ENCODE data around the gene ZNF662. TPM values are rescaled to one million over a fixed set of nuclear protein-coding genes. Genes with fewer than 3 reads are reported as not detected.
A peak's percentile ranks its signal among the peaks of the same experiment; 100 is the strongest.
"Not testable (repeated sequence)": the region's sequence is repeated elsewhere in the genome, so short reads cannot be mapped to it uniquely, and the experiment has no call there.

Gene ZNF662
- total RNA-seq, 1 experiment from 2014 or later = not detected

DNA sequence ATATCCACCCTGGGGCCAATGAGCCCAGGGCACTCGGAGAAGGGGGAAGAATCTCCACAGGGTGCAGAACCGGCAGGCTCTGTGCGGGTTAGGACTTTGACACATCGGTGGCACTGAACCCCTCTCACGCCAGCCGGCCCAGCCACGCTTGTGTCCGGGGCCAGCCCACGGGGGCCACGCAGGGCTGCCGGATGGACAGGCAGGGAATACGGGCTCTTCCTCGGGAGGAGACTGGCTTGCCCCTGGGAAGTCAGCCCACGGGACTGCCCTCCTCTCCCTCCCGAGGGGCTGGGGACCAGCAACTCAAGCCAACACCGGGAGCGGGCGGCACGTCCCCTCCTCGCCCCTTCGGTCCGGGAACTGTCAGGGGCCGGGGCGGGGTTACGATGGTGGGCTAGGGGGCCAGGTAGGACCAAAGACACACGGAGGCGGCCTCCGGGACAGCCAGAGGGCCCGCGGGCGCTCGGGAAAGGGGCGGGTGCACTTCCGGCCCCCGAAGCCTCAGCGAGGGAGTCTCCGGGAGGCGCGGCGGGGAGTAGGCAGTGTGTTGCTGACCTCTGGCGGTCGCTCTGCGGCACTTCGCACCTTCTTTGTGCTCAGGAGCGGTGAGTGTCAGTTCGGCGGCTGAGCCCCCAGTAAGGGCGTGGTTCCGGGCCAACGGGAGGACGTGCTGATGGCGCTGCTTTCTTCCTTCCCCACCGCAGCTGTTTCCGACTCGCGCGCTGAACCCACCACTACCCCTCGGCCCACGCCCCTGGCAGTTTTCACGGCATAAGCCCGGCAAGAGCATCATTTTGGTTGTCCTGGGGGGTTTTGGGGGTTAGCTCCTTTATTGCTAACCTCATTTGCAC, 25.1 kb upstream of the ZNF662 start:
- H3K36me3 ChIP-seq (ENCODE audit: insufficient read depth, low read length) = no peaks in the 10 kb centered on the region
- no peaks in the 10 kb centered on the region for H3K9me3 ChIP-seq (ENCODE audit: low read length)
- H3K79me2 ChIP-seq (ENCODE audit: low read length) = no peaks in the 10 kb centered on the region
- H3K27me3 ChIP-seq (ENCODE audit: low read length) = no peaks in the 10 kb centered on the region
- H3K4me3 ChIP-seq (ENCODE audit: low read length) = peak overlapping the region; percentile 68
- H3K27ac ChIP-seq (ENCODE audit: low read length) = no peak overlapping the region
- peak; percentile 96 for DNase-seq
- H4K20me1 ChIP-seq (ENCODE audit: insufficient read depth, low read depth, low read length) = no peaks in the 10 kb centered on the region
- H3K9ac ChIP-seq (ENCODE audit: low read length) = peak overlapping the region; percentile 79
- H3K4me1 ChIP-seq (ENCODE audit: low read length) = peaks cover 13% of the 10 kb centered on the region
- H2AFZ ChIP-seq (ENCODE audit: low read length) = peak overlapping the region; percentile 91
- H3K4me2 ChIP-seq (ENCODE audit: low read depth, low read length, poor library complexity, severe bottlenecking) = peak overlapping the region; percentile 86
- H3K9me2 ChIP-seq (replicated peaks; ENCODE audit: insufficient read depth, low read length) = no peaks in the 10 kb centered on the region

DNA sequence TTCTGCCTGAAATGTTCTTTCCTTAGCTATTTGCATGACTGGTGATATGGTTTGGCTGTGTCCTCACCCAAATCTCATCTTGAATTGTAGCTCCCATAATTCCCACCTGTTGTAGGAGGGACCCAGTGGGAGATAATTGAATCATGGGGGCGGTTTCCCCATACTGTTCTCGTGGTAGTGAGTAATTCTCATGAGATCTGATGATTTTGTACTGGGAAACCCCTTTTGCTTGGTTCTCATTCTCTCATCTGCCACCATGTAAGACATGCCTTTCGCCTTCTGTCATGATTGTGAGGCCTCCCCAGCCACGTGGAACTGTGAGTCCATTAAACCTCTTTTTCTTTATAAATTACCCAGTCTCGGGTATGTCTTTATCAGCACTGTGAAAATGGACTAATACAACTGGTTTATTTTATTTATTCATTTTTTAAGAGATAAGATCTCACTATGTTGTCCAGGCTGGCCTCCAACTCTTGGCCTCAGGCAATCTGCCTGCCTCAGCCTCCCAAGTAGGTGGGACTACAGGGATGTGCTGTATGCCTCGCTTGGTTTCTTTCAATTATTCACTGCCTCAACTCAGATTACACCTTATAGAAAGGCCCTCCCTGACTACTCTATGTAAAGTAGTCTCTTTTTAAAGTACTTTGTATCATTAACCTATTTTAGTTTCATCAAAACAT, 22.6 kb upstream of the ZNF662 start:
- H3K79me2 ChIP-seq (ENCODE audit: low read length); H3K4me2 ChIP-seq (ENCODE audit: low read depth, low read length, poor library complexity, severe bottlenecking); H4K20me1 ChIP-seq (ENCODE audit: insufficient read depth, low read depth, low read length); H3K36me3 ChIP-seq (ENCODE audit: insufficient read depth, low read length); H2AFZ ChIP-seq (ENCODE audit: low read length); H3K9ac ChIP-seq (ENCODE audit: low read length); H3K4me3 ChIP-seq (ENCODE audit: low read length); H3K9me3 ChIP-seq (ENCODE audit: low read length); H3K27me3 ChIP-seq (ENCODE audit: low read length); H3K27ac ChIP-seq (ENCODE audit: low read length); DNase-seq; H3K9me2 ChIP-seq (replicated peaks; ENCODE audit: insufficient read depth, low read length): not testable (repeated sequence)
- peaks cover 13% of the 10 kb centered on the region for H3K4me1 ChIP-seq (ENCODE audit: low read length)

DNA sequence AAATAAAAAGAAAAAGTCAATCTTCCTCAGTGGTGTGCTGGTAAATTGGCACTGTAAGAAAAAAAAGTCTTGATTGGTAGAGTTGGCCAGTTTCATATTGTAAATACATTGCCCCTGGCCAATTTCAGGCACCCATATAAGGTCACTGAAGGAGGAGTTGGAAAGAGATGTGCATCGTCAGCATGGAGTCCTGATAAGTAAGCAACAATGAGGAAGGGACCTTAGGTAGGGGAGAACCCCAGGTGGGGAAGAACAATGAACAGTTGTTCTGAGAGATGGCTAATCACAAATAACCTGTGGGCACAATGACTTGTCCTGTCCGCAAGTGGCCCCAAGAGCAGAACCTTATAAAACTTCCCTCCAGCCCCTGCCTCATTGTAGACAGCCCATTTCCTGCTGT, 21.6 kb upstream of the ZNF662 start:
- no peaks in the 10 kb centered on the region for H3K79me2 ChIP-seq (ENCODE audit: low read length)
- no peaks in the 10 kb centered on the region for H3K9me2 ChIP-seq (replicated peaks; ENCODE audit: insufficient read depth, low read length)
- H3K9ac ChIP-seq (ENCODE audit: low read length) = no peak overlapping the region
- no peak overlapping the region for H3K4me2 ChIP-seq (ENCODE audit: low read depth, low read length, poor library complexity, severe bottlenecking)
- H3K27ac ChIP-seq (ENCODE audit: low read length) = no peak overlapping the region
- peaks cover 13% of the 10 kb centered on the region for H3K4me1 ChIP-seq (ENCODE audit: low read length)
- H3K9me3 ChIP-seq (ENCODE audit: low read length) = no peaks in the 10 kb centered on the region
- no peaks in the 10 kb centered on the region for H4K20me1 ChIP-seq (ENCODE audit: insufficient read depth, low read depth, low read length)
- DNase-seq = peak; percentile 39
- H3K4me3 ChIP-seq (ENCODE audit: low read length) = no peak overlapping the region
- H2AFZ ChIP-seq (ENCODE audit: low read length) = no peak overlapping the region
- H3K27me3 ChIP-seq (ENCODE audit: low read length) = no peaks in the 10 kb centered on the region
- H3K36me3 ChIP-seq (ENCODE audit: insufficient read depth, low read length) = no peaks in the 10 kb centered on the region

DNA sequence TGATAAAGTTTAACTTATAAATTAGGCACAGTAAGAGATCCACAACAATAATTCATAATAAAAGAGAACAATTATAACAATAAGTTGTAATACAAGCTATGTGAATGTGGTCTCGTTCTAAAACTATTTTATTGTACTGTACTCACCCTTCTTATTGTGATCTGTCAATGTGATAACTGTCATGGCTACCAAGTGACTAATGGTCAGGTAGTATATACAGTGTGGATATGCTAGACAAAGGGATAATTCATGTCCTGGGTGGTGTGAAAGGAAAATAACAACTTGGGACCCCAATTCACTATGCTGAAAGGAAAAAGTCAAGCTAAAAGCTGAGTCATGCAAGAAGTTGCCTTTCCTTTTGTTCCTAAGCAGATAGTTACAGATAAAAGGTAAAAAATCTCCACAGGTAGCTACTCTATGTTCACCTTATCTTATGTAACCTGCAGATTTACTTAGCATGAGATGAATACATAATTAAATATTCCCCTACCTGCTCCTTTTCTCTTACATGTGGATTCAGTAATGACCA, 19.6 kb upstream of the ZNF662 start:
- no peak overlapping the region for H3K9ac ChIP-seq (ENCODE audit: low read length)
- H4K20me1 ChIP-seq (ENCODE audit: insufficient read depth, low read depth, low read length) = no peaks in the 10 kb centered on the region
- no peak overlapping the region for H2AFZ ChIP-seq (ENCODE audit: low read length)
- H3K79me2 ChIP-seq (ENCODE audit: low read length) = no peaks in the 10 kb centered on the region
- no peaks in the 10 kb centered on the region for H3K9me3 ChIP-seq (ENCODE audit: low read length)
- H3K27me3 ChIP-seq (ENCODE audit: low read length) = no peaks in the 10 kb centered on the region
- peak; percentile 26 for DNase-seq
- no peak overlapping the region for H3K27ac ChIP-seq (ENCODE audit: low read length)
- H3K36me3 ChIP-seq (ENCODE audit: insufficient read depth, low read length) = no peaks in the 10 kb centered on the region
- H3K4me3 ChIP-seq (ENCODE audit: low read length) = no peak overlapping the region
- peaks cover 4% of the 10 kb centered on the region for H3K4me1 ChIP-seq (ENCODE audit: low read length)
- H3K4me2 ChIP-seq (ENCODE audit: low read depth, low read length, poor library complexity, severe bottlenecking) = no peak overlapping the region
- no peaks in the 10 kb centered on the region for H3K9me2 ChIP-seq (replicated peaks; ENCODE audit: insufficient read depth, low read length)

DNA sequence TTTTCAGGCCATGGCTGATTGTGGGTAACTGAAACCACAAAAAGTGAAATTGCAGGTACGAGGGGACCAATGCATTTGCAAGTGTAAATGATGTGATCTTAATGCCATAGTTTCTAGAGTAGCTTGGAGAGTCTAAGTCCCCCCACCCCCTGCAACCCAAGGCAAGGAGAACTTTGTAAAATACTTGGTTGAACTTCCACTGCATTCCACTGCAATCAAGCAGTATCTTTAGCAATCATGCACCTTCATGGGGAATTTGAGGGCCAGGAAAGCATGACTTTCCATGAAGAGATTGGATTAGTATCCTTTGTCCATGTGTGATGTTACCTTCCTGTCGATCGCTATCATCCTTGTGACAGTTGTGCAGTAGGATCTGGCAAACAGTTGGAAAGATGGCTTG, 18.9 kb upstream of the ZNF662 start:
- H3K27ac ChIP-seq (ENCODE audit: low read length) = no peak overlapping the region
- no peaks in the 10 kb centered on the region for H3K9me3 ChIP-seq (ENCODE audit: low read length)
- DNase-seq = no peak
- H3K79me2 ChIP-seq (ENCODE audit: low read length) = no peaks in the 10 kb centered on the region
- H3K4me2 ChIP-seq (ENCODE audit: low read depth, low read length, poor library complexity, severe bottlenecking) = no peak overlapping the region
- H3K9me2 ChIP-seq (replicated peaks; ENCODE audit: insufficient read depth, low read length) = no peaks in the 10 kb centered on the region
- no peak overlapping the region for H3K9ac ChIP-seq (ENCODE audit: low read length)
- H4K20me1 ChIP-seq (ENCODE audit: insufficient read depth, low read depth, low read length) = no peaks in the 10 kb centered on the region
- no peaks in the 10 kb centered on the region for H3K4me1 ChIP-seq (ENCODE audit: low read length)
- H3K27me3 ChIP-seq (ENCODE audit: low read length) = no peaks in the 10 kb centered on the region
- no peak overlapping the region for H2AFZ ChIP-seq (ENCODE audit: low read length)
- no peak overlapping the region for H3K4me3 ChIP-seq (ENCODE audit: low read length)
- H3K36me3 ChIP-seq (ENCODE audit: insufficient read depth, low read length) = no peaks in the 10 kb centered on the region

DNA sequence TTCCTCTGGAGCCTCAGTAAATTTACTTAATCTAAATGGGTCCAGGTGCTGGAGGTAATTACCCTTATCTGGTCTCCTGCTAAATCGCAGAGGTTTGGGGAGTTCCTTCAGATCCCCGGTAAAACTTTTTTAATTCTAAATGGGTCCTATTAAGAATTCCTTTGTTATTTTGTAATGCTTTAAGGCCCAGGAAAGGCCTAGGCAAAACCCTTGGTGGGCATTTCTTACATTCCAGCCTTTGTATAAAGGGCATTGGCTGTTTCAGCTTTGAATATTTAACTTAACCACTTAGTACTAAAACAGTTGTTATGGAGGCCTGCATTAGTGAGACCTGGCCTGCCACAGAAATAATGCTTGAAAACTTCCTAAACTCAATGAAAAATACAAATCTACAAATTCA, 14.9 kb upstream of the ZNF662 start:
- no peak overlapping the region for H3K4me2 ChIP-seq (ENCODE audit: low read depth, low read length, poor library complexity, severe bottlenecking)
- H3K4me1 ChIP-seq (ENCODE audit: low read length) = no peaks in the 10 kb centered on the region
- H3K79me2 ChIP-seq (ENCODE audit: low read length) = no peaks in the 10 kb centered on the region
- no peak overlapping the region for H3K9ac ChIP-seq (ENCODE audit: low read length)
- H3K27ac ChIP-seq (ENCODE audit: low read length) = no peak overlapping the region
- no peaks in the 10 kb centered on the region for H3K36me3 ChIP-seq (ENCODE audit: insufficient read depth, low read length)
- H2AFZ ChIP-seq (ENCODE audit: low read length) = no peak overlapping the region
- no peaks in the 10 kb centered on the region for H3K9me3 ChIP-seq (ENCODE audit: low read length)
- no peak for DNase-seq
- H3K9me2 ChIP-seq (replicated peaks; ENCODE audit: insufficient read depth, low read length) = no peaks in the 10 kb centered on the region
- no peak overlapping the region for H3K4me3 ChIP-seq (ENCODE audit: low read length)
- H3K27me3 ChIP-seq (ENCODE audit: low read length) = no peaks in the 10 kb centered on the region
- no peaks in the 10 kb centered on the region for H4K20me1 ChIP-seq (ENCODE audit: insufficient read depth, low read depth, low read length)

DNA sequence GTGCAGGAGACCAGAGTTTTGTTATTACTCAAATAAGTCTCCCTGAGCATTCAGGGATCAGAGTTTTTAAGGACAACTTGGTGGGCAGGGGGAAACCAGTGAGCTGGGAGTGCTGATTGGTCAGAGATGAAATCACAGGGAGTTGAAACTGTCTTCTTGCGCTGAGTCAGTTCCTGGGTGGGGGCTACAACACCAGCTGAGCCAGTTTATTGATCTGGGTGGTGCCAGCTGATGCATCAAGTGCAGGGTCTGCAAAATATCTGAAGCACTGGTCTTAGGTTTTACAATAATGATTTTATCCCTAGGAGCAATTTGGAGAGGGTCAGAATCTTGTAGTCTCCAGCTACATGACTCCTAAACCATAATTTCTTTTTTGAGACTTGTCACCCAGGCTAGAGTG, 13.8 kb upstream of the ZNF662 start:
- H3K27me3 ChIP-seq (ENCODE audit: low read length) = no peaks in the 10 kb centered on the region
- H3K4me1 ChIP-seq (ENCODE audit: low read length) = no peaks in the 10 kb centered on the region
- no peak overlapping the region for H2AFZ ChIP-seq (ENCODE audit: low read length)
- no peaks in the 10 kb centered on the region for H3K79me2 ChIP-seq (ENCODE audit: low read length)
- no peaks in the 10 kb centered on the region for H3K9me2 ChIP-seq (replicated peaks; ENCODE audit: insufficient read depth, low read length)
- H4K20me1 ChIP-seq (ENCODE audit: insufficient read depth, low read depth, low read length) = no peaks in the 10 kb centered on the region
- H3K36me3 ChIP-seq (ENCODE audit: insufficient read depth, low read length) = no peaks in the 10 kb centered on the region
- no peak overlapping the region for H3K27ac ChIP-seq (ENCODE audit: low read length)
- no peaks in the 10 kb centered on the region for H3K9me3 ChIP-seq (ENCODE audit: low read length)
- H3K9ac ChIP-seq (ENCODE audit: low read length) = no peak overlapping the region
- no peak for DNase-seq
- no peak overlapping the region for H3K4me2 ChIP-seq (ENCODE audit: low read depth, low read length, poor library complexity, severe bottlenecking)
- no peak overlapping the region for H3K4me3 ChIP-seq (ENCODE audit: low read length)

DNA sequence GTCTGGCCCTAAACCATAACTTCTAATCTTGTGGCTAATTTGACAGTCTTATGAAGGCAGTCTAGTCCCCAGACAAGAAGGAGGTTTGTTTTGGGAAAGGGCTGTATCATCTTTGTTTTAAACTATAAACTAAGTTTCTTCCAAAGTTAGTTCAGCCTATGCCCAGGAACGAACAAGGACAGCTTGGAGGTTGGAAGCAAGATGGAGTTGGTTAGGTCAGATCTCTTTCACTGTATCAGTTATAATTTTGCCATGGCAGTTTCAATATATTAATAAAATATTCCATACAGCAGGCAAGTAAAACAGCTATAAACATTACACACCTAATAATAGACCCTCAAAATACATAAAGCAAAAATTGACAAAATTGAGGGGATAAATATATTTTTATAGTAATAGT, 13.1 kb upstream of the ZNF662 start:
- Histone ChIP-seq H3K9me2 (replicated peaks; ENCODE audit: insufficient read depth, low read length) (no peaks in the 10 kb centered on the region), H4K20me1 (ENCODE audit: insufficient read depth, low read depth, low read length) (no peaks in the 10 kb centered on the region), H3K4me2 (ENCODE audit: low read depth, low read length, poor library complexity, severe bottlenecking) (no peak overlapping the region), H2AFZ (ENCODE audit: low read length) (no peak overlapping the region), H3K36me3 (ENCODE audit: insufficient read depth, low read length) (no peaks in the 10 kb centered on the region), H3K4me1 (ENCODE audit: low read length) (no peaks in the 10 kb centered on the region), H3K27ac (ENCODE audit: low read length) (no peak overlapping the region), H3K27me3 (ENCODE audit: low read length) (no peaks in the 10 kb centered on the region), H3K4me3 (ENCODE audit: low read length) (no peak overlapping the region), H3K9me3 (ENCODE audit: low read length) (no peaks in the 10 kb centered on the region), H3K79me2 (ENCODE audit: low read length) (no peaks in the 10 kb centered on the region), H3K9ac (ENCODE audit: low read length) (no peak overlapping the region)
- no peak for DNase-seq

All from Karpas-422 (cell line).